GM10266 (cell line): ENCODE data around the gene CLBA1.

Experiments used
- DNase-seq: peaks from one replicate; pipeline ENCODE4 v3.0.0; 2012; ENCODE audit errors: extremely low spot score
- TF ChIP-seq, protein P1 (sequence below): IDR thresholded peaks from 2 replicates; pipeline ENCODE4 v1.5.1; 2012; ENCODE audit warnings: mild to moderate bottlenecking, low read depth; ENCODE audit not compliant: control insufficient read depth, insufficient read depth; ENCODE audit errors: missing control alignments

The CLBA1 gene

GRCh38 chr14:104985675-104986486 is at the start of gene CLBA1:
CLBA1 (plus strand) TSS chr14:104985788; CDS start chr14:104986432, 644 bp downstream.
- DNase-seq, result peak; percentile 100
- TF ChIP-seq, protein P1, sequence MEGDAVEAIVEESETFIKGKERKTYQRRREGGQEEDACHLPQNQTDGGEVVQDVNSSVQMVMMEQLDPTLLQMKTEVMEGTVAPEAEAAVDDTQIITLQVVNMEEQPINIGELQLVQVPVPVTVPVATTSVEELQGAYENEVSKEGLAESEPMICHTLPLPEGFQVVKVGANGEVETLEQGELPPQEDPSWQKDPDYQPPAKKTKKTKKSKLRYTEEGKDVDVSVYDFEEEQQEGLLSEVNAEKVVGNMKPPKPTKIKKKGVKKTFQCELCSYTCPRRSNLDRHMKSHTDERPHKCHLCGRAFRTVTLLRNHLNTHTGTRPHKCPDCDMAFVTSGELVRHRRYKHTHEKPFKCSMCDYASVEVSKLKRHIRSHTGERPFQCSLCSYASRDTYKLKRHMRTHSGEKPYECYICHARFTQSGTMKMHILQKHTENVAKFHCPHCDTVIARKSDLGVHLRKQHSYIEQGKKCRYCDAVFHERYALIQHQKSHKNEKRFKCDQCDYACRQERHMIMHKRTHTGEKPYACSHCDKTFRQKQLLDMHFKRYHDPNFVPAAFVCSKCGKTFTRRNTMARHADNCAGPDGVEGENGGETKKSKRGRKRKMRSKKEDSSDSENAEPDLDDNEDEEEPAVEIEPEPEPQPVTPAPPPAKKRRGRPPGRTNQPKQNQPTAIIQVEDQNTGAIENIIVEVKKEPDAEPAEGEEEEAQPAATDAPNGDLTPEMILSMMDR, result no peak

DNA sequence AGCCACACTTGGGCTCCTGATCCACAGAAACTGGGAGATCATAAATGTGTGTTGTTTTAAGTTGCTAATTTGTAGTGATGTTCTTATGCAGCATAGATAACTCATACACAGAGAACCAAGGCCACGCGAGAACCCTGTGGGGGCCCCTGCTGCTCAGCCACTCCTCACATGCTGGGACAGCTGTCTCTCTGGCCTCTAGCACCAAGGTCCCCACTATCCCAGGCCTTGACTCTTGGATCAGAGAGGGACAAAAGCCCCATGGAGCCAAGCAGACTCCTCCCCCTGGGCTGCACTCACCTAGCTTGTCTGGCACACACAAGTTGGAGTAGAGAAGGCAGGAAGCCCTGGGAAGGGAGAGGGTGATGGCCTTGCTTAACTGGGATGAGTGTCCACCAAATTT is 49.6 kb upstream of the CLBA1 start:
- TF ChIP-seq, protein P1, result no peak
- DNase-seq, result no peak

DNA sequence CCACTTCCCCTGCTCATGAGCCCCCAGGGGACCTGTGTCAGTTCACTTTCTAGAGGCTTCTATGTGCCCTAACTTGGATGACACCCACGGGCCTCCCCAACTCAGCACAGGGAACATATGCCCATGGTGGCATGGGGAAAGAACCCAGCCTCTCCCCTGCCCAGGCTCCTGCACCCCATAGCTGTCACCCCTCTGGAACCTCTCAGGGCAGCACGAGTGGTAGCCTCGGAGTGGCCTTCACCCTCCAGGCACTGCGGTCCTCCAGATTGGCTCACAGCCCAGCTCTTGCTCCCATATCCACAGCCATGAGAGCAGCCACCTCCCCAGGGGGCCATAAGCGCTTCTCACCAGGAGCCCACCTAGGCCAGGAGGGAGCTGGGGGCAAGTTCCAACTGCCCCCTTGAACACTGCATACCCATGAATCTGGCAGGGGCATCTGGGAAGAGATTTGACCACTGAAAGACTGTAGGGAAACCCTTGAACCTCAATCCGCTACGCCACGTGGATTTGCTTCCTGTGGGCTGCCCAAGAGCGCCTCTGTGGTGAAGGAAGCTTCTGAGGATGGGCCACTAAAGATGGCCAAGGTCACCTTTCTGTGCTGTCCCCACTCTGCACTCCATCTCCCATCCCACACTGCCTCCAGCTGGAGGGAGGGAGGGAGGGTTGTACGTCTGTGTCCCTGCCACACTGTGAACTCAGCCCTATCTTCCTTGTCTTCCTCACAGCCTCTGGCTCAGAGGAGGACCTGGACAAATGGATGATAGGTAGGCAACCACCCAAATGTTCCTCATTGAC is 49.0 kb upstream of the CLBA1 start:
- DNase-seq, result peak; percentile 26
- TF ChIP-seq, protein P1, result peak; percentile 16

GRCh38 chr14:104937161-104937560 is 48.4 kb upstream of the CLBA1 start:
- TF ChIP-seq, protein P1, result no peak
- DNase-seq, result no peak

DNA sequence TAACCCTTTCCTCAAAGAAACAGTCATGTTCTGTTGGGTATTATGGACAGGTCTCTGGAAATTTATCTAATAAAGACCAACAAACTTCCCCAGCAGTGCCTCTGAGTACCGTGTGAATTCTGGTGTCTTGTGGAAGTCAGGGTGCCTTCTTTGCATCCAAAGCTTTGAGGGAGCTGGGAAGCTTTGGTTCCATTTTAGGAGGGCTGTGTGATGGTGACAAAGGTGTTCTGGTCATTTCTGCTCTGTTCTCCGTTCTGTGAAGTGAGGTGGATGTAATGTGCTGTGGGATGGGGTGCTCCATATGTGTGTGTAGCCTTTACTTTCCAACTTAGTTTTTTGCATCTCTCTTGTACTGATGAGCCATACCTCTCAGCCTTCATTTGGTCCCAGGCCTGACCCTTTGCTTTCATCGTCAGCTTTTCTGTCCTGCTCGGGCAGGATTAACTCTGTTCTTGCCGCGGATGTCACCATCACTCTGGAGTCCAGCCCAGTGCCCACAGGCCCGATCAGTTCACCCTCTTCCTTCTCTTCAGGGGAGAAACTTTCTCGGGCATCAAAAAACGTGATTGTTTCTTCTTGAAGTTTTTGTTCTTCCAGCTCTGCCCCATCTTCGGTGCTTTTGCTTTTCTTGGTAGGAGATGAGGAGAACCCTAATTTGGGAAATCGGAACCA is 47.8 kb upstream of the CLBA1 start:
- DNase-seq, result no peak
- TF ChIP-seq, protein P1, result no peak

DNA sequence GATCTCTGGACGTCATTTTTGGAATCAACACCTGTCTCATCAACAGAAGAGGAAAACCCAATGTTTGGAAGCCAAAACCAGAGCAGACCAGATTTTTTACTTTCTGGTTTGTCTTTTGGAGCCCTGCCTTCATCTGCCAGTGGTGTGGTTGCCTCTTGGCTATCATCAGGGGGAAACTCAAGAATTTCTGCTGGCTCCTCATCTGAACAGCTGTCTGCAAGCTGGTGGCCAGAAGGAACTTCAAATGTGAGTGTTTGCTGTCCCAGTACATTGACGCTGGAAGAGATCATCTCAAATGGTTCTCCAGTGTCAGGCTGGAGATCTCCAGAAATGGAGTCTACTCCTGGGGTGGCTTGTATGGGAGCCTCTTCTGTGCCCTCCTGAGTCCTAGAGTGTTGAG is 47.2 kb upstream of the CLBA1 start:
- no peak for DNase-seq

More for the DNA sequence above, 47.2 kb upstream of the CLBA1 start:
- TF ChIP-seq, protein P1, result no peak
